GM19238 (cell line): Measurements from ENCODE around the gene HOXD11.

Experiments used
- DNase-seq: peaks from one replicate; pipeline ENCODE4 v3.0.0; 2011; ENCODE audit warnings: low spot score; ENCODE audit not compliant: insufficient read length

HOXD11 gene

GRCh38 chr2:176105078-176105729 is 1.9 kb upstream of the HOXD11 start:
- no peak for DNase-seq

GRCh38 chr2:176105730-176106580 is 1.1 kb upstream of the HOXD11 start:
- DNase-seq, result no peak

DNA sequence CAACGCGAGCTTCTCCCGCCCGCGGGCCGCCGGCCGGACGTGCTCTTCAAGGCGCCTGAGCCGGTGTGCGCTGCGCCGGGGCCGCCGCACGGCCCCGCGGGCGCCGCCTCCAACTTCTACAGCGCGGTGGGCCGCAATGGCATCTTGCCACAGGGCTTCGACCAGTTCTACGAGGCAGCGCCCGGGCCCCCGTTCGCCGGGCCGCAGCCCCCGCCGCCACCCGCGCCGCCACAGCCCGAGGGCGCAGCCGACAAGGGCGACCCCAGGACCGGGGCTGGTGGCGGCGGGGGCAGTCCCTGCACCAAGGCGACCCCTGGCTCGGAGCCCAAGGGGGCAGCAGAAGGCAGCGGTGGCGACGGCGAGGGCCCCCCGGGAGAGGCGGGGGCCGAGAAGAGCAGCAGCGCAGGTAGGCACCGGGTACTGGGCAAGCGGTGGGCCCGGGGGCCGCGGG is 676 bp downstream of the HOXD11 start:
- DNase-seq, result no peak

DNA sequence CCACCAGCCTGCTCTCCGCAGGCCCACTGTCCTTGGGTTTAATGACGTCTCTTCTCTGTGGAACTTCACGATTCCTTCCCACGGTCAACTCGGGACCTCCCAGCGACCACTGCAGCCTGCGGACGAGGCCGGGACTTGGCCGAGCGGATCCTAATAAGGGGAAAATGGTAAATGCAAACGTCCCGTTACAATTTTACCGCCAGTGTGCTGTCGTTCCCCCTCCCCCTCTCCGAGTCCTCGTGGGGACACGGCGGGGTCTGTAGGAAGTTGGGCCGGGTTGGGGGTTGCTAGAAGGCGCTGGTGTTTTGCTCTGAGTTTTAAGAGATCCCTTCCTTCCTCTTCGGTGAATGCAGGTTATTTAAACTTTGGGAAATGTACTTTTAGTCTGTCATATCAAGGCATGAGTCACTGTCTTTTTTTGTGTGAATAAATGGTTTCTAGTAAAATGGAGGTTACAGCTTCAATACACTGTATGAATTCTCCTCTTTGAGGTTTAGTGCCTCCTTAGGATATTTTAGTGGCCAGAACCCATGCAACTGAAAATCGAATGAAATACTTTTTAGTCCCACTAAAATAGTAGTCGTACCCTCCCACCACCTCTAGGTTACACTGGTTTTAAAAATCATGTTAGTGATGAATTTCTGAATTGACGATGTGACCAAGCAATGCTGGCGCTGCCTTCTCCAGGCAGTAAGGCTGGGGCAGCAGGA is 2.3 kb downstream of the HOXD11 start:
- DNase-seq, result no peak

GRCh38 chr2:176109946-176110345 is 2.9 kb downstream of the HOXD11 start:
- no peak for DNase-seq

GRCh38 chr2:176110415-176111308 is 3.6 kb downstream of the HOXD11 start:
- DNase-seq, result no peak

DNA sequence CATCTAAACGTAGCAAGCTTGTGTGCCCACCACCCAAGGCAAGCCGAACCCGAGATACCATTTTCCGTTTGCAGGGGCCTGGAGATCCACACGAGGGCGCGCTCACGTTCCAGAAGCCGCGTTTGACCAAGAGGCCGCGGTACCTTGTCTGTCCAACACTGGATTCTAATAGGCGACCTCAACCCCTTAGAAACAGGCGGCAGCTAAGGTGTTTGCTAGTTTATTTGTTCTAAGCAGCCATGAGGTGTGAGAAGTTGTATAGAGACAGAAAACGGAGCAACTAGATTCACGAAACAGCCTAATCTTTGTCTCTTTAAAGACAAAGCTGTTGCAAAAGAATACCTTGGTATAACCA is 4.2 kb downstream of the HOXD11 start:
- no peak for DNase-seq

- DNase-seq, result no peak
Observed at GRCh38 chr2:176111846-176112374, 4.8 kb downstream of the HOXD11 start.

- no peak for DNase-seq
Observed at GRCh38 chr2:176112375-176113302, 5.6 kb downstream of the HOXD11 start.

DNA sequence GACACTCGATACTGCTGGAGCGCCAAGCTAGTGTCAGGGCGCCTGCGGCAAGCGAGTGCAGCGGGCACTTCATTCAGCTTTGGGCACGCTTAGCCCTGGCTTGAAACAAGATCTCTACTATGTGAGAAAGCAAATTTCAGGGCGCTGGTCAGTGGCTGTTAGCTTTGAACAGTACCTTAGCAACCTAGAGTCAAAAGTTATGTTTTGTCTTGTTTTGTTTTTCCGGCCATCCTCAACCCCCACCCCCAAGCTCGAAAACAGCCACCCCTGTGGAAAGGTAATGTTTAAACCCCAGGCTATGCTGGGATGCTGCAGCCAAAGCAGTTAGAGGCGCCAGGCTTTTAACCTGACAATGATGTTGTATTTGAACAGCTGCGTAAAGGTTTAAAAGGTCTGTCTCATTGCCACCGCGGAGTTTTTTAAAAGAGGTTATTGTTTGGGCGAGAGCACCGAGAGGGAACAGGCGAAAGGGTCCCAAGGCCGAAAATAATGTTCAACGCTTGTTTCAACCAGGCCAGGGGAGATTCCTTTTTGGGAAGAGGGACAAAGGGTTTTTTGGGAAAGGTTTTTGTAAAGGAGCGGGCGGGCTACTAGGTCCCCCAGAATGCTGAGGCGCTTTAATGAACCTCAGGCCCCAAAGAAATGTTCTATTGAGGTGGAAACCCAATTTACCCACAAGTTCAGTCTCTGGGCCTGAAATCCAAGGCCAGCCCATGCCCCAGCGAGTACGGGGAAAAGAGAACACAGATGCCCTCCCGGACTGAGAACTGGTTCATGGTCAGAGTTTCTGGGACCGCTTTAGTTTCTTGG is 7.2 kb downstream of the HOXD11 start:
- no peak for DNase-seq

DNA sequence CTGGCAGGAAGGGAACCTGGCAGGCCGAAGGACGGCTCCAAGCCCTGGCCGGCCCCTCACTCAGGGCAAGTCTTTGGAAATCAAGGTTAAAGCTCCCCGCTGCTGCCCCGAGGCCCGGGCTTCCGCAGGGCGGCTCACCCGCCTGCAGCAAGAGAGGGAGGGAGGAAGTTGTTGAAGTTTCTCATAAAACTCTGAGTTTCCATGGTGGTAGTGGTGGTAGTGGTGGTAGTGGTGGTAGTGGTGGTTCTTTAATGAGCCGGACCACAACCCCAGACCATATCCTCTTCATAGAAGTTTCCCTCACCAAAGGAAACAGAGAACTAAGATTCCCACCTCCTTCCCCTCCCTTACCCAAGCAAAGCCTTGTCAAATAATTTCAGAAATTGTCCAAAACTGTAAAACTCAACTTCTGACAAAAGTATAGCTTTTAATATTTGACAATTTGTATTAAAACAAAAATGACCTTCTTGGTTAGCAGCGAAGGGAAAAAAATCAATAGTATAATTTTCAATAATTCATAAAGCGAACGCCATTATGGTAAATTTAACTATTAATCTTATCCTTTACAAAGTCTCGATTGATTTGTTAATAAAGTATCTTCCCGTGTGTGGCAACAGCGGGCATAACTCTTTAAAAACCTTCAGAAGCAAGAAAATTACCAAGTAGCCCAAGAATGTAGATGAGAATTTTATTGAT is 8.0 kb downstream of the HOXD11 start:
- DNase-seq, result no peak

- DNase-seq, result no peak
Observed at GRCh38 chr2:176115883-176116813, 9.1 kb downstream of the HOXD11 start, which contains the start of gene HOXD10. Gene HOXD10, plus strand, starts transcription at chr2:176116778. Its CDS starts 56 bp downstream, at chr2:176116834.

- DNase-seq, result no peak
Observed at GRCh38 chr2:176117162-176117822, 10.2 kb downstream of the HOXD11 start.

- DNase-seq, result no peak
Observed at GRCh38 chr2:176117823-176118371, 10.8 kb downstream of the HOXD11 start.

DNA sequence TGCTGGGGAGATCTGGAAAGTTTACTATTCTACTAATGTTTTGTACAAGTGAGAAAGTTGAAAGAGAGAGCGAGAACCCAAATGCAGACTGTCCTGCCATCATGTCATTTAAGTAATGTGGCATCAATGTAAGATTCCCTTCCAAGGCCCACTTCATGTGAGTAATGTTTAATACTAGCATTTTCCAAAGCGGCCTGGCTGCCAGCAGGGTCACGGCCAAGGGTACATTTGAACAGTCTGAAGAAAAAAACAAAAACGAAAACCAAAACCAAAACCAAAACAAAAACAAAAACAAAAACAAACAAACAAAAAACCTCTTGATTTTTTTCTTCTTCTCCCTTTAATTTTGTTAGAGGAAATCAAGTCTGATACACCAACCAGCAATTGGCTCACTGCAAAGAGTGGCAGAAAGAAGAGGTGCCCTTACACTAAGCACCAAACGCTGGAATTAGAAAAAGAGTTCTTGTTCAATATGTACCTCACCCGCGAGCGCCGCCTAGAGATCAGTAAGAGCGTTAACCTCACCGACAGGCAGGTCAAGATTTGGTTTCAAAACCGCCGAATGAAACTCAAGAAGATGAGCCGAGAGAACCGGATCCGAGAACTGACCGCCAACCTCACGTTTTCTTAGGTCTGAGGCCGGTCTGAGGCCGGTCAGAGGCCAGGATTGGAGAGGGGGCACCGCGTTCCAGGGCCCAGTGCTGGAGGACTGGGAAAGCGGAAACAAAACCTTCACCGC is 11.7 kb downstream of the HOXD11 start:
- DNase-seq, result no peak
